Measurements from ENCODE around the gene VTA1. TPM values are rescaled to one million over a fixed set of nuclear protein-coding genes. Genes with fewer than 3 reads are reported as not detected.

The VTA1 gene
- polyA plus RNA-seq, 3 donors = 14.0 to 31.4 (median 22.2) TPM

DNA sequence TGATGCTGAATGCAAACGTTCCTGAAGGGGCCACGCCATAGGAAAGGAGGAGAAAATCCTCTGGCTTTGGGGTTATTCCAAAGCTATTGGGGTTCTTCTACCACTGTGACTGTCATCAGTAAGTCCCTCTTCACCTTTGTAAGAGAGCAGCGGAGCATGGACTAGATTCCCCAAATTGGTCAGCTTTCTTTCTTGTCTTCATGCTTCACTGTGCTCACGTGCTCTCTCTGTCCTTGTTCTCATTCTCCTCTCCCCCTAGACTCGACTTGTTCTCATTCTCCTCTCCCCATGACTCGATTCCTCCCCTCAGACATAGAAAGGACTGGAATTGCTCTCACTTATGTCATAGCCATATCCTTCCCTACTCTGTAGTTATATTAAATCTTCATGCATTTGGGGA, 99.9 kb downstream of the VTA1 start:
- H3K27ac ChIP-seq (ENCODE audit: low read depth, low read length) = no peak overlapping the region
- WGBS, 3 donors = 78 to 93% (median 90%) methylated on average over 6 of the region's 6 CpGs

DNA sequence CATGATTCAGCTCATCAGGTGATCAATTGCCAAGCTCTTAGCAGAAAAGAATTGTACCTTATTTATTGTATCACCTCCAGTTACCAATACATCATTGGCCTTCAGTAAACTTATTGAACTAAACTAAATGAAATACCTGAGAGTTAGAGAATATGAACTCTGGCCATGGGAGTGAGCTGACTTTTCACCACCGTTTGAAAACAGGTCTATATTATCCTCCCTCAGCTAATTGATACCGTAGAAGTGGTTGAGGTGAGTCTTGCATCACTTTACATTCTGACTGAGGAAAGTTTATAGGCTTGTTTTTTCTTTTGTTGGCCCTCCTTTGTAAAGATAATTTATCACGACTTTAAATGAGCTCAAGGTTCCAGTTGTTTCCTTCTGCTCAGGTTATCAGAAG, 102.2 kb downstream of the VTA1 start:
- H3K27ac ChIP-seq (ENCODE audit: low read depth, low read length) = no peak overlapping the region
- 61 to 77% (median 75%) methylated on average over 3 of the region's 3 CpGs for WGBS, 3 donors

DNA sequence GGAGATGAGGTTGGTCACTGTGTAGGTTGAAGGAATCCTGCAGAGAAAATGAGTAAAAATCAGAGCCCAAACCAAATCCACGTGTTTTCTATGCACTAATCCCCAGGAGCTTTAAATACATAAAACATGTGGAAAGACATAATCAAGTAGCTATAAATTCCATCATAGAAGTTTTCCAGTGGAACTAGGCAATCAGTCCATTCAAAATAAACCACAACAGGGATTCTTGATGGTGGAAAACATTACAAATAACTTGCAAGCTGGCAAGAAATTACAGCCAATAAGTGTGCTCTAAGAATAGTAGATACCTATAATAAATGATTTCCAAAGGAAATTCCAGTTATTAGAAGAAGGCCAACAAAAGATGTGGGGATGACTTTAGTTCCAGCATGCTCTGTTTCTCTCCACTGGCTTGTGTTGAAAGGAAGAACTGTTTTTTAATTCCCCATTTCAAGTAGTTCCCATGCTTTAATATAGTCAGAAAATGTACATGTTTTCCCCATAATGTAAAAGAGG, 104.9 kb downstream of the VTA1 start:
- no peak overlapping the region for H3K27ac ChIP-seq (ENCODE audit: low read depth, low read length)
- 52 to 54% (median 53%) methylated on average over 1 of the region's 1 CpG for WGBS, 3 donors

DNA sequence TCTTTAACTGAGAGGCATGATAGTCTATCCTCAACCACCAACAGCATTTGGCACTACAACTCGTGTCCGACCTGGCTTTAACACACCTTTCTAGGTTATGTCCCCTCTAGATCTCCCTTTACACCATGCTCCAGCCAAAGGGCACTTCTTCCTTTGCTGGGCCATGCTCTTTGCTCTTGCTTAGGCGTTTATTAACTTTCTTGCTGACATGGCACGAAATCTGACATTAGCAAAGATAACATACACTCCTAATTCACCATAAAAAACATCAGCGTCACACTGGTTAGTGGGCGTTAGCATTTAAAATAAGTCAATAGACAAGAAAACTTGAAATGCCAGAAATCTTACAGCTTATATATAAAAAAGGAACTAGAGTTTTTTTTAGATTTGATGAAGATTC, 107.5 kb downstream of the VTA1 start:
- no peak overlapping the region for H3K27ac ChIP-seq (ENCODE audit: low read depth, low read length)
- WGBS, 3 donors = 72 to 86% (median 84%) methylated on average over 6 of the region's 6 CpGs

DNA sequence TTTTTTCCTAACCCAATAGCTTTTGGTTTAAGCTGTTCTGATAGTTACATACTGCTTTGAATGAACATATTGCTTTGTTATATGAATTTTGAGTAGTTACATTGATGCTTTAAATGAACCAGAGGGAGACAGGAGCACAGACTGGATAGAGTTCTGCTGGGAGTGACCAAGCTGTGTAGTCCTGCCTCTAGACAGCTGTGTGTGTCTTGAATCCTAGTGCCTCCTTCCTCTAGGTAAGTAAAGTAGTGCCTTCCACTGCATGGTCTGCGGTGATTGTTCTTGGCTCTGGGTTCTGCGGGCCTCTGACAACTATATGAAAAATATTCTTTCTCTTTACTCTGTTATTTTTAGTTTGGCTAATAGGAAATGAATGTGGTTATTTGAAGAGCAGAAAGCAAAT, 108.7 kb downstream of the VTA1 start:
- no peak overlapping the region for H3K27ac ChIP-seq (ENCODE audit: low read depth, low read length)
- 17 to 48% (median 26%) methylated on average over 2 of the region's 2 CpGs for WGBS, 3 donors

DNA sequence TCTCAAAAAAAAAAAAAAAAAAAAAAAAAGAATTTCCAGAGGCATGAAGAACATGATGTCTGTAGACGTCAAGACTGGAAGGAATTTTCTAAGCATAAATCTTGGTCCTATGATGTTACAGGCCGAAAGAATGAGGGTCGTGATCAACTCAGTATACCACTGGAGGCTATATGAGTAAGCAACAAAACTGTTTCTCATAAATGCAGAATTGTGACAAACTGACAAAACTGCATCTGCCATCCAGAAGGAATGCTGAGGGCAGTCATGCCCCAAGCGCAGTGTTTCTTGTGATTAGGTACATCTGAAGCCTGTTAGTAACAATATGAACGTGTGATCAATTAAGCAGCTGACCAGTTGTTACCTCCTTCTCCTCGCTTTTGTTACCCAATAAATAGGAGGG, 111.2 kb downstream of the VTA1 start:
- 89 to 94% (median 91%) methylated on average over 6 of the region's 6 CpGs for WGBS, 3 donors
- no peak overlapping the region for H3K27ac ChIP-seq (ENCODE audit: low read depth, low read length)

DNA sequence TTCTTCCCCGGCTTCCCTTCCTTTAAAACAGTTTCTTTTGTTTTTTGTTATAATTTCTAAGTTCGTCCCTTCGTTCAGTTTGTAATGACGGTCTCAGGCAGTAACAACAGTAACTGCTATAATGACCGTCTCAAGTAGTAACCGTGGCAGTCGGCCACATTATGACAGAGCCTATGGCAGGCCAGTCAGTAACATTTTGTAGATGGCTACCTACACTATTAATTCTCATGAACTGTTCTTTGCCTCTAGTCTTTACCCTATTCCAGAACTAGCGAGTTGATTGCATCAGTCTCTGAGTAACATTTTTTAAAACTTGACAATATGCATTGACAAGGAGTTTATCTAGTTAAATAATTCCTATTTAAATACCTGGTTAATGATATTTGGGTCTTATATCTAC, 111.7 kb downstream of the VTA1 start:
- WGBS, 3 donors = 89 to 96% (median 95%) methylated on average over 8 of the region's 8 CpGs
- no peak overlapping the region for H3K27ac ChIP-seq (ENCODE audit: low read depth, low read length)

DNA sequence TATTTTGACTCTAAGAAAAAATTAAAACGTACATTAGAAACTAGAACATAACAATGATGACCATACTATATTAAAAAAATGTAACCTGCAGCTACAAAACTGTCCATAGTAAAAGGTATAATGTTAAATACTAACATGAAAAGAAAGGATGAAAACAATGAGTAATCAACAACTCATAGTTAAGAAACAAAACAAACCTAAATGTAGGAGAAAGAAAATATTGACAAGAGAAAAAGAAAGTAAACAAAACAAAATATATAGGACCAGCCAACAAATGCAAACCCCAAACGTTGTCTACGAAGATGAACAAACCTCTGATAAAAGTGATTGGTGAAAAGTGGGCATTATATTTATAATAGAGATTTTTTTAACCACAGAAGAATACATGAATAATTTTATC, 113.7 kb downstream of the VTA1 start:
- 71 to 87% (median 85%) methylated on average over 3 of the region's 3 CpGs for WGBS, 3 donors
- no peak overlapping the region for H3K27ac ChIP-seq (ENCODE audit: low read depth, low read length)

DNA sequence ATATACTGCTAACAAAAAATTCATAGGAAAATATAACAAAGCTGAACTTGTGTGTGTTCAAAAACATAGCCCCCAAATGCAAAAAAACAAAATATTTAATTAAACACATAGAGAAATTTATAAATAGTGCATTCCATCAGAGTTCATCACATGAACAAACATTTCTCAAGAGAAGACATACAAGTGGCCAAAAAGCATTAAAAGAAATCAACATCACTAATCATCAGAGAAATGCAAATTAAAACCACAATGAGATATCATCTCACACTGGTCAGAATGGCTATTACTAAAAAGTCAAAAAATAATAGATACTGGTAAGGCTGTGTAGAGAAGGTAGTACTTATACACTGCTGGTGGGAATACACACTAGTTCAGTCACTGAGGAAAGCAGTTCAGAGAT, 115.2 kb downstream of the VTA1 start:
- no peak overlapping the region for H3K27ac ChIP-seq (ENCODE audit: low read depth, low read length)

DNA sequence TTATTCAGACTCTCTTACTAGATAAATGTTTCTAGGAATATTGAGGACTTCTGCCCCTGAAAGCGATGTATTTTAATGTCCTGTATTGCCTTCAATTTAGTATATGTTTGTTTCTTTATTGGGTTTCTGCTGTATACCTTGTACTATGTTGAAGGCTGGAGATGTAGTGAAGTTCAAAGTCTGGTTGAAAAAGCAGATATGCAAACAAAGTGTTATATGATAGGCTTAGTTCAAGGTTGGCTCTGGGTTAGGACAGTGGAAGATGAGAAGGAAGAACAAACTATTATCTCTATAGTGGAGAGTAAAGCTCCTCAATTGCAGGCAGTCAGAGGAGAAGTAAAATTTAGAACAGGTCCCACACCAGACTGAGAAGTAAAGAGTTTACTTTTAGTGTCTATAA, 118.4 kb downstream of the VTA1 start:
- H3K27ac ChIP-seq (ENCODE audit: low read depth, low read length) = no peak overlapping the region
- 94 to 97% (median 95%) methylated on average over 1 of the region's 1 CpG for WGBS, 3 donors

DNA sequence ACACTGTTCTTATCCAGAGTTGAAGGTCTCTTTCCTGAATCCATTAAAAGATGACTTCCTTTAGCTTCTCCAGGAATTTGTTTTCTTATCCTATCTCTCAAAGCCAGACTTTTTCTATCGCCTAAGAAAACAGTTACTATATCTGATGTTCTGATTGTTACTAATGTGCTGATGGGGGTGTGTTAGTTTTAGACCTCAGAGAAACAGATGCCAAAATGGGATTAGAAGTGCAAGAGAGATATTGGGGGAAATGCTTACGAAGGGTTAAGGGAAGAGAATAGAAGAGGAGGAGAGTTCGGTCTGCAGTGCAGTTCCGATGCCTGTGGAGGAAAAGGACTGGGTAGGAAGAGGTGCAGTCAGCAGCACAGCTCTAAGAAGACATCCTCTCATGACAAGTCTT, 119.0 kb downstream of the VTA1 start:
- WGBS, 3 donors = 67 to 82% (median 79%) methylated on average over 4 of the region's 4 CpGs

DNA sequence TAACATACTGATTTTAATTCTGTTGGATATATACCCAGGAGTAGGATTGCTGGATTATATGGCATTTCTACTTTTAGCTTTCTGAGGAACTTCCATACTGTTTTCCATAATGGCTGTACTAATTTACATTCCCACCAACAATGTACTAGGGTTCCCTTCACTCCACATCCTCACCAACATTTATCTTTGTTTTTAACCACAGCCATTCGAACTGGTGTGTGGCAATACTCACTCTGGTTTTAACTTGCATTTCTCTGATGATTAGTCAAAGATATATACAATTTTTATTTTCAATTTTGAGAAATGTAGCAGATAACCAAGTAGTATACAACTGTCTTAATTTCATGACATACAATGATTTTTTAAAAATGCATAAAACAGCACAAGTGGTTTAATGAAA, 124.4 kb downstream of the VTA1 start:
- 70 to 84% (median 75%) methylated on average over 1 of the region's 1 CpG for WGBS, 3 donors
- H3K27ac ChIP-seq (ENCODE audit: low read depth, low read length) = no peak overlapping the region

More for the DNA sequence above, 119.0 kb downstream of the VTA1 start:
- H3K27ac ChIP-seq (ENCODE audit: low read depth, low read length) = no peak overlapping the region

Other genes with a start within 250 kb of the VTA1 start
- gene GJE1, start 14.3 kb upstream of the VTA1 start, polyA plus RNA-seq = not detected
- under 1 TPM in 2 of 3 donors, not detected in 1; 0.03 to 0.06 TPM for gene NMBR, start 141 bp upstream of the VTA1 start, polyA plus RNA-seq
- 1 to 10 TPM; 1.3 to 2.8 (median 1.9) TPM for gene ADGRG6, start 154.7 kb downstream of the VTA1 start, polyA plus RNA-seq

Data from adipose tissue (tissue), 3 donors.